Endodermal cell (in vitro differentiated cells): Measurements from ENCODE around the gene RRM2. TPM values are rescaled to one million over a fixed set of nuclear protein-coding genes. Genes with fewer than 3 reads are reported as not detected.

Experiments used
- DNase-seq: peaks from one replicate; pipeline ENCODE4 v3.0.0-alpha.2; 2017
- H3K27ac ChIP-seq: 2 replicates; pipeline ENCODE4 v1.5.1; 2013; ENCODE audit warnings: mild to moderate bottlenecking, low read depth, low read length, moderate library complexity
- H3K27me3 ChIP-seq: 2 replicates; pipeline ENCODE4 v1.6.1; 2013; ENCODE audit warnings: mild to moderate bottlenecking, low read length, moderate library complexity; ENCODE audit not compliant: insufficient read depth, control insufficient read depth, poor library complexity, severe bottlenecking
- H3K36me3 ChIP-seq: 2 replicates; pipeline ENCODE4 v1.7.0; 2013; ENCODE audit warnings: mild to moderate bottlenecking, low read length, moderate library complexity; ENCODE audit not compliant: control insufficient read depth, insufficient read depth
- H3K4me1 ChIP-seq: one replicate; pipeline ENCODE4 v1.7.0; 2013; ENCODE audit warnings: low read length; ENCODE audit not compliant: control insufficient read depth, insufficient read depth
- H3K4me3 ChIP-seq: 2 replicates; pipeline ENCODE4 v1.5.1; 2013; ENCODE audit warnings: mild to moderate bottlenecking, low read length, moderate library complexity
- H3K9ac ChIP-seq: 2 replicates; pipeline ENCODE4 v1.6.1; 2013; ENCODE audit warnings: mild to moderate bottlenecking, low read length, moderate library complexity; ENCODE audit not compliant: poor library complexity, severe bottlenecking; ENCODE audit errors: extremely low read depth
- H3K9me3 ChIP-seq: 2 replicates; pipeline ENCODE4 v1.6.1; 2013; ENCODE audit warnings: mild to moderate bottlenecking, low read length, moderate library complexity; ENCODE audit not compliant: control insufficient read depth
- H3K27ac Mint-ChIP-seq: 2 replicates; pipeline ENCODE4 v1.8.0; 2020; ENCODE audit warnings: mixed read lengths
- H3K27me3 Mint-ChIP-seq: 2 replicates; pipeline ENCODE4 v1.8.0; 2021; ENCODE audit warnings: mild to moderate bottlenecking, mixed read lengths; ENCODE audit not compliant: insufficient read depth
- H3K36me3 Mint-ChIP-seq: 2 replicates; pipeline ENCODE4 v1.8.0; 2020; ENCODE audit warnings: low read depth, mixed read lengths
- H3K4me1 Mint-ChIP-seq: 2 replicates; pipeline ENCODE4 v1.8.0; 2020; ENCODE audit warnings: mixed read lengths
- H3K4me3 Mint-ChIP-seq: 2 replicates; pipeline ENCODE4 v1.8.0; 2020; ENCODE audit warnings: mild to moderate bottlenecking, moderate library complexity, mixed read lengths
- H3K9me3 Mint-ChIP-seq: 2 replicates; pipeline ENCODE4 v1.8.0; 2020; ENCODE audit warnings: mild to moderate bottlenecking, mixed read lengths
- WGBS, 2 experiments: methylation state at CpG; one replicate each; pipeline versions ENCODE4 v1.1.5 to v1.1.7; 2013; ENCODE audit warnings: missing lambda C conversion rate in 2 of 2, mixed read lengths in 1 of 2; ENCODE audit not compliant: insufficient coverage in 1 of 2, insufficient read length in 1 of 2; 5-methylcytosine and 5-hydroxymethylcytosine counted together
- total RNA-seq, 2 donors: library from RNA; stranded (reverse); fragmentation: NEBNext Ultra II Directional in 1 of 2; extraction: Animal tissue kit (Norgen Biotek cat#: 25700) in 1 of 2; gene quantifications; 2 replicates in 1 of 2; 3 replicates in 1 of 2; pipeline ENCODE4 v1.2.1, GENCODE V29; 2021
- TF ChIP-seq, protein P1 (sequence below): fragments of 200-600 bp; sonication (generic); conservative IDR thresholded peaks from 2 replicates; pipeline ENCODE4 v1.5.0; 2021; ENCODE audit warnings: antibody characterized with exemption, mild to moderate bottlenecking

RRM2 gene
- total RNA-seq, 2 donors from 2014 or later = 142 to 157 TPM

- Histone ChIP-seq H3K9me3 (no peaks in the 10 kb centered on the region), H3K27me3 (peaks cover 43% of the 10 kb centered on the region), H3K4me1 (no peaks in the 10 kb centered on the region), H3K4me3 (no peak overlapping the region), H3K9ac (no peak overlapping the region), H3K36me3 (no peaks in the 10 kb centered on the region), H3K27ac (no peak overlapping the region)
- no peaks in the 10 kb centered on the region for H3K9me3 Mint-ChIP-seq
- WGBS, 2 experiments = 94 to 96% methylated on average over 8 to 11 of the region's 11 CpGs
- TF ChIP-seq, protein P1, sequence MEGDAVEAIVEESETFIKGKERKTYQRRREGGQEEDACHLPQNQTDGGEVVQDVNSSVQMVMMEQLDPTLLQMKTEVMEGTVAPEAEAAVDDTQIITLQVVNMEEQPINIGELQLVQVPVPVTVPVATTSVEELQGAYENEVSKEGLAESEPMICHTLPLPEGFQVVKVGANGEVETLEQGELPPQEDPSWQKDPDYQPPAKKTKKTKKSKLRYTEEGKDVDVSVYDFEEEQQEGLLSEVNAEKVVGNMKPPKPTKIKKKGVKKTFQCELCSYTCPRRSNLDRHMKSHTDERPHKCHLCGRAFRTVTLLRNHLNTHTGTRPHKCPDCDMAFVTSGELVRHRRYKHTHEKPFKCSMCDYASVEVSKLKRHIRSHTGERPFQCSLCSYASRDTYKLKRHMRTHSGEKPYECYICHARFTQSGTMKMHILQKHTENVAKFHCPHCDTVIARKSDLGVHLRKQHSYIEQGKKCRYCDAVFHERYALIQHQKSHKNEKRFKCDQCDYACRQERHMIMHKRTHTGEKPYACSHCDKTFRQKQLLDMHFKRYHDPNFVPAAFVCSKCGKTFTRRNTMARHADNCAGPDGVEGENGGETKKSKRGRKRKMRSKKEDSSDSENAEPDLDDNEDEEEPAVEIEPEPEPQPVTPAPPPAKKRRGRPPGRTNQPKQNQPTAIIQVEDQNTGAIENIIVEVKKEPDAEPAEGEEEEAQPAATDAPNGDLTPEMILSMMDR = no peak
- H3K27ac Mint-ChIP-seq = no peak overlapping the region
- peaks cover 39% of the 10 kb centered on the region for H3K27me3 Mint-ChIP-seq
- no peaks in the 10 kb centered on the region for H3K4me1 Mint-ChIP-seq
- DNase-seq = no peak
- no peaks in the 10 kb centered on the region for H3K36me3 Mint-ChIP-seq
- H3K4me3 Mint-ChIP-seq = no peak overlapping the region
Observed at GRCh38 chr2:10085668-10086059, 36.9 kb upstream of the RRM2 start.

DNA sequence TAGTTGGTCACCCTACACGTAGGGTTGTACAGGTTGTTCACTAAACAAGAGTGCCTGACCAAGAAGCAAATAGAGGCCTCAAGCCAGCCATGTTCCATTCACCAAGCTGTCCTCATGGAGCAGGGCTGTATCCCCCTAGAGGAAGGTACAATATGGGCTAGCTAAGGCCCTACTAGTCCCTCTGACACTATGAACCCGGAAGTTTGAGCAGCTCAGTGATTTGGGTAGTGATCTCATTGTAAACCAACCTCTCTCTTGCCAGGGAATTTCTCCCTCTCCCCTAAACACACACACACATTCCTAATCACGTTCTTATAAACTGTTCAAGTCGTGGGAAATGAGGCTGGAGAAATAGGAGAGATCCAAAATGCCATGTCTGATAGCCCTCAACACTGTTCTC lies 35.6 kb upstream of the RRM2 start:
- peaks cover 30% of the 10 kb centered on the region for H3K27me3 Mint-ChIP-seq
- H3K27ac Mint-ChIP-seq = no peak overlapping the region

GRCh38 chr2:10087360-10087759 lies 35.2 kb upstream of the RRM2 start:
- TF ChIP-seq, protein P1 = no peak
- Mint-ChIP-seq H3K36me3 (no peaks in the 10 kb centered on the region), H3K27me3 (peaks cover 32% of the 10 kb centered on the region), H3K9me3 (peaks cover 8% of the 10 kb centered on the region), H3K27ac (no peak overlapping the region), H3K4me3 (no peak overlapping the region), H3K4me1 (no peaks in the 10 kb centered on the region)
- no peak for DNase-seq
- Histone ChIP-seq H3K4me3 (no peak overlapping the region), H3K9me3 (no peaks in the 10 kb centered on the region), H3K9ac (no peak overlapping the region), H3K36me3 (no peaks in the 10 kb centered on the region), H3K27ac (no peak overlapping the region), H3K27me3 (peaks cover 27% of the 10 kb centered on the region), H3K4me1 (no peaks in the 10 kb centered on the region)
- 90 to 92% methylated on average over 7 to 8 of the region's 8 CpGs for WGBS, 2 experiments

More for the DNA sequence above, 35.6 kb upstream of the RRM2 start:
- Mint-ChIP-seq H3K4me3 (no peak overlapping the region), H3K4me1 (no peaks in the 10 kb centered on the region), H3K9me3 (peaks cover 3% of the 10 kb centered on the region), H3K36me3 (no peaks in the 10 kb centered on the region)
- Histone ChIP-seq H3K4me3 (no peak overlapping the region), H3K9ac (no peak overlapping the region), H3K4me1 (no peaks in the 10 kb centered on the region), H3K27me3 (peaks cover 31% of the 10 kb centered on the region), H3K27ac (no peak overlapping the region), H3K9me3 (no peaks in the 10 kb centered on the region), H3K36me3 (no peaks in the 10 kb centered on the region)
- TF ChIP-seq, protein P1 = no peak
- WGBS, 2 experiments = 78% methylated on average over 4 of the region's 4 CpGs; no CpG with 5 or more reads in 1 of the 2 experiments
- DNase-seq = no peak
